ENCODE data around the gene WFDC6. TPM values are rescaled to one million over a fixed set of nuclear protein-coding genes. Genes with fewer than 3 reads are reported as not detected.

The WFDC6 gene
- polyA plus RNA-seq, 2 of the 4 experiments (the other 2 are of a cell fraction): not detected

DNA sequence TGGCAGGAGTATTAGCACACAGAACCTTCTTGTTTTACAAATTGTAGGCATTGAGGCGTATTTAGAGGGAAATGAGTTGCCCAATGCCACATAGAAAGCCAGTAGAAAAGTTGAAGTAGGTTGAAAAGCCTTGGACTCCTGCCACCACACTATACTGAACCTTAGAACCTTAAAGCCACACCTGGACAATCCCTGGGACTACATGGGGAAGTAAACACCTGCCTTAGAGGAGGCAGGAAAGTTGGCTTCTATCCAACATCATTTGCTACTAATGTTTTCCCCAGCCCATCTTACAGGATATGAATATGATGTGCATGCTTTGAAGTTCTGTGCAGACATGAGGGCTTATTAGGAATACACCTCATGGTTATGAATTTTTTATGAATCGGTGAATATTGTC is 13.2 kb upstream of the WFDC6 start:
- Histone ChIP-seq H3K4me3 (no peak overlapping the region), H3K9me3 (no peaks in the 10 kb centered on the region), H3K27ac (no peak overlapping the region), H3K4me2 (no peak overlapping the region), H3K4me1 (no peaks in the 10 kb centered on the region)
- CTCF ChIA-PET: interaction anchor here (2.3 kb wide), 1 partner anchor 219 kb away, joined by 9 read pairs; no protein-coding TSS in a partner anchor
- ATAC-seq (no peak), DNase-seq (ENCODE audit: low read depth in 1 of 2, low spot score in 1 of 2) (no peak), FAIRE-seq (no peak)
- no peak for TF ChIP-seq EP300 (IDR thresholded peaks at IDR 0.05)
- no peak for TF ChIP-seq CHD2 (IDR thresholded peaks at IDR 0.05; ENCODE audit: low read length, partially characterized antibody)
- no peak for TF ChIP-seq JUN (IDR thresholded peaks at IDR 0.05)
- no peak for TF ChIP-seq HEYL (CRISPR knock-in tag; IDR thresholded peaks at IDR 0.05)
- TF ChIP-seq KDM5A (IDR thresholded peaks at IDR 0.05): no peak
- no peak for TF ChIP-seq PBX3 (IDR thresholded peaks at IDR 0.05)
- TF ChIP-seq SMC3 (IDR thresholded peaks at IDR 0.05): no peak
- no peak for TF ChIP-seq EHF (CRISPR knock-in tag; IDR thresholded peaks at IDR 0.05)
- TF ChIP-seq ZNF302 (CRISPR knock-in tag; IDR thresholded peaks at IDR 0.05): no peak
- TF ChIP-seq, protein P1, sequence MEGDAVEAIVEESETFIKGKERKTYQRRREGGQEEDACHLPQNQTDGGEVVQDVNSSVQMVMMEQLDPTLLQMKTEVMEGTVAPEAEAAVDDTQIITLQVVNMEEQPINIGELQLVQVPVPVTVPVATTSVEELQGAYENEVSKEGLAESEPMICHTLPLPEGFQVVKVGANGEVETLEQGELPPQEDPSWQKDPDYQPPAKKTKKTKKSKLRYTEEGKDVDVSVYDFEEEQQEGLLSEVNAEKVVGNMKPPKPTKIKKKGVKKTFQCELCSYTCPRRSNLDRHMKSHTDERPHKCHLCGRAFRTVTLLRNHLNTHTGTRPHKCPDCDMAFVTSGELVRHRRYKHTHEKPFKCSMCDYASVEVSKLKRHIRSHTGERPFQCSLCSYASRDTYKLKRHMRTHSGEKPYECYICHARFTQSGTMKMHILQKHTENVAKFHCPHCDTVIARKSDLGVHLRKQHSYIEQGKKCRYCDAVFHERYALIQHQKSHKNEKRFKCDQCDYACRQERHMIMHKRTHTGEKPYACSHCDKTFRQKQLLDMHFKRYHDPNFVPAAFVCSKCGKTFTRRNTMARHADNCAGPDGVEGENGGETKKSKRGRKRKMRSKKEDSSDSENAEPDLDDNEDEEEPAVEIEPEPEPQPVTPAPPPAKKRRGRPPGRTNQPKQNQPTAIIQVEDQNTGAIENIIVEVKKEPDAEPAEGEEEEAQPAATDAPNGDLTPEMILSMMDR (IDR thresholded peaks at IDR 0.05): no peak
- no peak for TF ChIP-seq HDAC2 (IDR thresholded peaks at IDR 0.05)
- TF ChIP-seq RNF2 (IDR thresholded peaks at IDR 0.05; ENCODE audit: borderline replicate concordance, low read depth): no peak
- no peak for TF ChIP-seq EHMT2 (IDR thresholded peaks at IDR 0.05; ENCODE audit: low read depth)
- TF ChIP-seq TP53 (CRISPR knock-in tag; IDR thresholded peaks at IDR 0.05): no peak
- WGBS (ENCODE audit: missing lambda C conversion rate): 2% methylated on average over 2 of the region's 2 CpGs
- POLR2A ChIA-PET: no interaction called here

- no peak for ATAC-seq
- ChIA-PET CTCF (interaction anchor here (0.8 to 2.3 kb wide), 2 partner anchors 16 to 220 kb away, joined by 3 to 9 read pairs; no protein-coding TSS in a partner anchor), POLR2A (no interaction called here)
- Histone ChIP-seq H3K4me2 (no peak overlapping the region), H3K27ac (no peak overlapping the region), H3K4me3 (no peak overlapping the region), H3K4me1 (no peaks in the 10 kb centered on the region), H3K9me3 (no peaks in the 10 kb centered on the region)
- no peak for DNase-seq (ENCODE audit: low read depth in 1 of 2, low spot score in 1 of 2)
- no peak for FAIRE-seq
- TF ChIP-seq HEYL (CRISPR knock-in tag; IDR thresholded peaks at IDR 0.05): no peak
- TF ChIP-seq MAFK (IDR thresholded peaks at IDR 0.05; ENCODE audit: partially characterized antibody): peak; percentile 59
Measured at GRCh38 chr20:45550765-45551164, 11.5 kb upstream of the WFDC6 start.

DNA sequence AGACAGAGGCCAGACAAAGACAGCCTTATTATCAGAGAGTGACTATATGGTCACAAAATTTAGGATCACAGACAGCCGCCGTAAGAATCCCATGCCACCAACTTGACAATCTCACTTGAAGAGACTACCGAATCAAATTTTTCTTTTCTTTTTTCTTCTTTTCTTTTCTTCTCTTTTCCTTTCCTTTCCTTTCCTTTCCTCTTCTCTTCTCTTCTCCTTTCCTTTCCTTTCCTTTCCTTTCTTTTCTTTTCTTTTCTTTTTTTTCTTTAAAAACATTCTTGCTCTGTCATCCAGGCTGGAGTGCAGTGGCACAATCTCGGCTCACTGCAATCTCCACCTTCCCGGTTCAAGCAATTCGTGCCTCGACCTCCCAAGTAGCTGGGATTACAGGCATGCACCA is 9.1 kb upstream of the WFDC6 start:
- ATAC-seq (no peak), DNase-seq (ENCODE audit: low read depth in 1 of 2, low spot score in 1 of 2) (no peak), FAIRE-seq (no peak)
- Histone ChIP-seq H3K27ac (no peak overlapping the region), H3K4me2 (no peak overlapping the region), H3K4me3 (no peak overlapping the region), H3K9me3 (no peaks in the 10 kb centered on the region), H3K4me1 (no peaks in the 10 kb centered on the region)
- ChIA-PET POLR2A (no interaction called here), CTCF (interaction anchor here (1.1 to 2.2 kb wide), 3 partner anchors 68 to 223 kb away, joined by 4 to 15 read pairs (median 5); no protein-coding TSS in a partner anchor)
- 47% methylated on average over 7 of the region's 7 CpGs for WGBS (ENCODE audit: missing lambda C conversion rate)
- TF ChIP-seq, protein P2, sequence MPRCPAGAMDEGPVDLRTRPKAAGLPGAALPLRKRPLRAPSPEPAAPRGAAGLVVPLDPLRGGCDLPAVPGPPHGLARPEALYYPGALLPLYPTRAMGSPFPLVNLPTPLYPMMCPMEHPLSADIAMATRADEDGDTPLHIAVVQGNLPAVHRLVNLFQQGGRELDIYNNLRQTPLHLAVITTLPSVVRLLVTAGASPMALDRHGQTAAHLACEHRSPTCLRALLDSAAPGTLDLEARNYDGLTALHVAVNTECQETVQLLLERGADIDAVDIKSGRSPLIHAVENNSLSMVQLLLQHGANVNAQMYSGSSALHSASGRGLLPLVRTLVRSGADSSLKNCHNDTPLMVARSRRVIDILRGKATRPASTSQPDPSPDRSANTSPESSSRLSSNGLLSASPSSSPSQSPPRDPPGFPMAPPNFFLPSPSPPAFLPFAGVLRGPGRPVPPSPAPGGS (IDR thresholded peaks at IDR 0.05): no peak
- TF ChIP-seq BHLHE40 (IDR thresholded peaks at IDR 0.05; ENCODE audit: low read depth, low read length): no peak
- TF ChIP-seq PHF8 (IDR thresholded peaks at IDR 0.05; ENCODE audit: borderline replicate concordance, low read depth): no peak
- no peak for TF ChIP-seq JUNB (IDR thresholded peaks at IDR 0.05)
- no peak for TF ChIP-seq RARB (CRISPR knock-in tag; IDR thresholded peaks at IDR 0.05)
- no peak for TF ChIP-seq CHD2 (IDR thresholded peaks at IDR 0.05; ENCODE audit: low read length, partially characterized antibody)
- TF ChIP-seq NR3C1 (IDR thresholded peaks at IDR 0.05): no peak
- no peak for TF ChIP-seq CEBPB (IDR thresholded peaks at IDR 0.05)
- no peak for TF ChIP-seq USF2 (IDR thresholded peaks at IDR 0.05)
- TF ChIP-seq EHF (CRISPR knock-in tag; IDR thresholded peaks at IDR 0.05): no peak
- no peak for TF ChIP-seq RNF2 (IDR thresholded peaks at IDR 0.05; ENCODE audit: borderline replicate concordance, low read depth)
- TF ChIP-seq KDM5A (IDR thresholded peaks at IDR 0.05): no peak
- no peak for TF ChIP-seq POLR2AphosphoS2 (conservative IDR thresholded peaks at IDR 0.05; ENCODE audit: low read length)
- TF ChIP-seq MYC (IDR thresholded peaks at IDR 0.05; ENCODE audit: borderline replicate concordance, low read length): no peak
- TF ChIP-seq RAD21 (conservative IDR thresholded peaks at IDR 0.05 in 1 of 2, IDR thresholded peaks at IDR 0.05 in 1 of 2): no peak

All from A549 (cell line).